ENCODE measurements around the gene CIC.

CIC gene

GRCh38 chr19:42295342-42295741 is 26.3 kb downstream of the CIC start:
- no peaks in the 10 kb centered on the region for H3K9me3 ChIP-seq (ENCODE audit: low read depth, low read length)
- peaks cover 67% of the 10 kb centered on the region for H3K36me3 ChIP-seq (ENCODE audit: insufficient read depth, low read length)
- no peak for TF ChIP-seq EZH2 (IDR thresholded peaks at IDR 0.05)
- no peak for TF ChIP-seq FOXP2 (optimal IDR thresholded peaks at IDR 0.05; ENCODE audit: control extremely low read depth, extremely low read length, insufficient read depth)
- TF ChIP-seq POLR2AphosphoS5 (IDR thresholded peaks at IDR 0.05; ENCODE audit: borderline replicate concordance, low read depth, low read length), result no peak
- H3K9ac ChIP-seq (ENCODE audit: insufficient read length), result no peak overlapping the region
- no peak overlapping the region for H3K4me3 ChIP-seq
- peak overlapping the region; percentile 46; the same call in 1 of the 2 replicates for H3K27ac ChIP-seq
- no peak for DNase-seq (ENCODE audit: low read depth, low spot score)

- no peak overlapping the region for H3K9ac ChIP-seq (ENCODE audit: insufficient read length)
- no peaks in the 10 kb centered on the region for H3K9me3 ChIP-seq (ENCODE audit: low read depth, low read length)
- no peak for TF ChIP-seq FOXP2 (optimal IDR thresholded peaks at IDR 0.05; ENCODE audit: control extremely low read depth, extremely low read length, insufficient read depth)
- no peak for TF ChIP-seq EZH2 (IDR thresholded peaks at IDR 0.05)
- peak; percentile 75 for TF ChIP-seq POLR2AphosphoS5 (IDR thresholded peaks at IDR 0.05; ENCODE audit: borderline replicate concordance, low read depth, low read length)
- peaks cover 60% of the 10 kb centered on the region for H3K36me3 ChIP-seq (ENCODE audit: insufficient read depth, low read length)
- no peak overlapping the region for H3K4me3 ChIP-seq
- DNase-seq (ENCODE audit: low read depth, low spot score), result no peak
- H3K27ac ChIP-seq, result peak overlapping the region; percentile 46; the same call in 1 of the 2 replicates
Measured at GRCh38 chr19:42295831-42296525, 26.9 kb downstream of the CIC start.

DNA sequence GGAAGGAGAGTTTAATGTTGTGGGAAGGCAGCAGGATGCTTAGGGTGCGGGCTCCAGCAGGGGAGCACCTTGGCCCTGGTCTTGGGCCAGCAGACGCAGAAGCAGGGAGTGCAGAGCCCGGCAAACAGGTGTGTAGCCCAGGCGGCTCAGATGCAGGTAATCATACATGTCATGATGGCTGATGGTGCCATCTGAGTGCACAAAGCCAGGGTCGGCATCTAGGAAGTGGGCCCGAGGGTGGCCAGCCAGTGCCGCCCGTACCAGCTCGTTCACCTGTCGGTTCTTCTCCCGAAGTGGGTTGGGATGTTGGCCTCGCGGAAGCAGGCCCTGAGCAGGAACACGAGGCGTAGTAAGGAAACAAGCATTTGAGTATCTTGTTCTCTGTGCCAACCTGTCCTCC is 28.0 kb downstream of the CIC start:
- Histone ChIP-seq H3K4me3 (no peak overlapping the region), H3K27ac (no peak overlapping the region), H3K36me3 (ENCODE audit: insufficient read depth, low read length) (peaks cover 50% of the 10 kb centered on the region; the same call in 1 of the 2 replicates), H3K9me3 (ENCODE audit: low read depth, low read length) (no peaks in the 10 kb centered on the region), H3K9ac (ENCODE audit: insufficient read length) (no peak overlapping the region)
- no peak for DNase-seq (ENCODE audit: low read depth, low spot score)
- TF ChIP-seq POLR2AphosphoS5 (IDR thresholded peaks at IDR 0.05; ENCODE audit: borderline replicate concordance, low read depth, low read length), result no peak
- no peak for TF ChIP-seq EZH2 (IDR thresholded peaks at IDR 0.05)
- no peak for TF ChIP-seq FOXP2 (optimal IDR thresholded peaks at IDR 0.05; ENCODE audit: control extremely low read depth, extremely low read length, insufficient read depth)

GRCh38 chr19:42301646-42302203 is 32.7 kb downstream of the CIC start, which contains the start of gene PRR19:
PRR19 (plus strand) TSS chr19:42302132; CDS start chr19:42309585, 7,453 bp downstream.
- Histone ChIP-seq H3K4me3 (peak within 1 kb of the TSS; percentile 91), H3K9ac (ENCODE audit: insufficient read length) (peak within 1 kb of the TSS; percentile 79), H3K9me3 (ENCODE audit: low read depth, low read length) (no peaks in the 10 kb centered on the region), H3K27ac (peak within 1 kb of the TSS; percentile 83), H3K36me3 (ENCODE audit: insufficient read depth, low read length) (peaks cover 11% of the 10 kb centered on the region; the same call in 1 of the 2 replicates)
- TF ChIP-seq FOXP2 (optimal IDR thresholded peaks at IDR 0.05; ENCODE audit: control extremely low read depth, extremely low read length, insufficient read depth) (no peak), POLR2AphosphoS5 (IDR thresholded peaks at IDR 0.05; ENCODE audit: borderline replicate concordance, low read depth, low read length) (no peak), EZH2 (IDR thresholded peaks at IDR 0.05) (no peak)
- no peak for DNase-seq (ENCODE audit: low read depth, low spot score)

DNA sequence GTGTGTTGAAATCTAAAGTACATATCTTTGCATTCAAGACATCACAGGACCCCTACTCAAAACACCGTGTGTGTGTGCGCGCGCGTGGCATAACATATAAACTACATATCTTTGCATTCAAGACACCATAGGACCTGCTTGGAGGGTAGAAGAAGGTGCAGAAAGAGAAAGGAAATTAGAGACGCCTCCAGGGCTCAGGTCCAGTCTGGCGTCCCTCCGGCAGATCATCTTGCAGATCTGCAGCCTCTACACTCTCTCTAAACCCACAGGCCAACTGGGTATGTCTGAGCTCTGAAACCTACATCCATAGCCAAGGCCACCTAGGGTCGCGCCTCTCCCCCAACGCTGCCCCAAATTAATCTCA is 34.0 kb downstream of the CIC start:
- Histone ChIP-seq H3K36me3 (ENCODE audit: insufficient read depth, low read length) (peaks cover 7% of the 10 kb centered on the region; the same call in 1 of the 2 replicates), H3K27ac (peak overlapping the region; percentile 83), H3K9me3 (ENCODE audit: low read depth, low read length) (no peaks in the 10 kb centered on the region), H3K9ac (ENCODE audit: insufficient read length) (peak overlapping the region; percentile 79), H3K4me3 (peak overlapping the region; percentile 91)
- no peak for DNase-seq (ENCODE audit: low read depth, low spot score)
- no peak for TF ChIP-seq EZH2 (IDR thresholded peaks at IDR 0.05)
- TF ChIP-seq FOXP2 (optimal IDR thresholded peaks at IDR 0.05; ENCODE audit: control extremely low read depth, extremely low read length, insufficient read depth), result no peak
- no peak for TF ChIP-seq POLR2AphosphoS5 (IDR thresholded peaks at IDR 0.05; ENCODE audit: borderline replicate concordance, low read depth, low read length)

GRCh38 chr19:42303876-42304275 is 34.8 kb downstream of the CIC start:
- Histone ChIP-seq H3K27ac (peak overlapping the region; percentile 83), H3K9ac (ENCODE audit: insufficient read length) (no peak overlapping the region)
- DNase-seq (ENCODE audit: low read depth, low spot score), result no peak

DNA sequence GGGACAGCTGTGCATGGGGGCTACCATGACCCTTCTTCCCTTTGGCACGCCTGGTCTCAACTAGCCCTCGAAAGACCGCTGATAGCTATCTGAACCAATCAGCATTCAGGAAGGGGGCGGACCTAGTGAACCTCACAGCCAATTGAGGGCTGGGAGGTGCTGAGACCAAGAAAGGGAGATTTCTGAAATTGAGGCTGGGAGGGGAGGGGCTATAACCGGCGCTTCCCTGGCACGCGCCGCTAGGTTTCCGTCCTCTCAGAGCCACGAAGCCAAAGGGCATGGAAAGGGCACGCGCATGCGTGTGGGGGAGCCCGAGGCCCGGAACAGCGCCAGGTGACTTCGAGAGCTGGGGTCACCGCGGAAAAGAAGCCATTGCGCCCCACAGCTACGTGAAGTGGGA is 37.6 kb downstream of the CIC start:
- H3K36me3 ChIP-seq (ENCODE audit: insufficient read depth, low read length), result no peaks in the 10 kb centered on the region
- no peak overlapping the region for H3K4me3 ChIP-seq
- no peaks in the 10 kb centered on the region for H3K9me3 ChIP-seq (ENCODE audit: low read depth, low read length)
- no peak for DNase-seq (ENCODE audit: low read depth, low spot score)
- H3K9ac ChIP-seq (ENCODE audit: insufficient read length), result no peak overlapping the region
- TF ChIP-seq FOXP2 (optimal IDR thresholded peaks at IDR 0.05; ENCODE audit: control extremely low read depth, extremely low read length, insufficient read depth), result no peak
- TF ChIP-seq EZH2 (IDR thresholded peaks at IDR 0.05), result no peak
- no peak for TF ChIP-seq POLR2AphosphoS5 (IDR thresholded peaks at IDR 0.05; ENCODE audit: borderline replicate concordance, low read depth, low read length)
- H3K27ac ChIP-seq, result no peak overlapping the region

More at GRCh38 chr19:42303876-42304275, 34.8 kb downstream of the CIC start:
- TF ChIP-seq POLR2AphosphoS5 (IDR thresholded peaks at IDR 0.05; ENCODE audit: borderline replicate concordance, low read depth, low read length) (no peak), FOXP2 (optimal IDR thresholded peaks at IDR 0.05; ENCODE audit: control extremely low read depth, extremely low read length, insufficient read depth) (no peak), EZH2 (IDR thresholded peaks at IDR 0.05) (no peak)
- Histone ChIP-seq H3K9me3 (ENCODE audit: low read depth, low read length) (no peaks in the 10 kb centered on the region), H3K4me3 (no peak overlapping the region), H3K36me3 (ENCODE audit: insufficient read depth, low read length) (peaks cover 7% of the 10 kb centered on the region; the same call in 1 of the 2 replicates)

- no peak overlapping the region for H3K27ac ChIP-seq
- TF ChIP-seq EZH2 (IDR thresholded peaks at IDR 0.05) (no peak), POLR2AphosphoS5 (IDR thresholded peaks at IDR 0.05; ENCODE audit: borderline replicate concordance, low read depth, low read length) (no peak), FOXP2 (optimal IDR thresholded peaks at IDR 0.05; ENCODE audit: control extremely low read depth, extremely low read length, insufficient read depth) (no peak)
Measured at GRCh38 chr19:42309686-42310085, 40.6 kb downstream of the CIC start.

More at GRCh38 chr19:42309686-42310085, 40.6 kb downstream of the CIC start:
- Histone ChIP-seq H3K36me3 (ENCODE audit: insufficient read depth, low read length) (no peaks in the 10 kb centered on the region), H3K4me3 (no peak overlapping the region), H3K9ac (ENCODE audit: insufficient read length) (no peak overlapping the region), H3K9me3 (ENCODE audit: low read depth, low read length) (no peaks in the 10 kb centered on the region)
- DNase-seq (ENCODE audit: low read depth, low spot score), result no peak
